DND-41 (cell line): ENCODE results near the gene RNF13.

Experiments
- ATAC-seq: fragments of 200-7000 bp; cut with Tn5 transposase; 3 replicates; pipeline ENCODE4 v1.9.1; 2021; ENCODE audit warnings: low read depth; ENCODE audit not compliant: insufficient read depth
- DNase-seq: peaks from one replicate; pipeline ENCODE4 v3.0.0-alpha.2; 2020
- H2AFZ ChIP-seq: 2 replicates; pipeline ENCODE4 v1.6.0; 2012; ENCODE audit warnings: low read depth, low read length
- H3K27ac ChIP-seq: 2 replicates; pipeline ENCODE4 v1.5.1; 2012; ENCODE audit warnings: low read length, inconsistent platforms
- H3K27me3 ChIP-seq: fragments of 200-600 bp; sonication (generic); 2 replicates; pipeline ENCODE4 v1.6.0; 2012; ENCODE audit warnings: low read length, mild to moderate bottlenecking, inconsistent platforms; ENCODE audit not compliant: insufficient read depth, poor library complexity
- H3K36me3 ChIP-seq: 2 replicates; pipeline ENCODE4 v1.5.1; 2012; ENCODE audit warnings: low read length, inconsistent platforms; ENCODE audit not compliant: insufficient read depth
- H3K4me1 ChIP-seq: 2 replicates; pipeline ENCODE4 v1.5.1; 2012; ENCODE audit warnings: mild to moderate bottlenecking, low read length; ENCODE audit not compliant: insufficient read depth
- H3K4me2 ChIP-seq: 2 replicates; pipeline ENCODE4 v1.6.0; 2012; ENCODE audit warnings: mild to moderate bottlenecking, moderate library complexity, low read length, inconsistent platforms; ENCODE audit not compliant: insufficient read depth
- H3K4me3 ChIP-seq, 2 experiments: fragments of 200-600 bp in 1 of 2; shearing (Covaris generic) in 1 of 2; 2 replicates each; pipeline ENCODE4 v1.5.1; 2012 to 2016; ENCODE audit warnings: inconsistent platforms in 2 of 2, low read length in 2 of 2, mild to moderate bottlenecking in 2 of 2, low read depth in 1 of 2, moderate library complexity in 1 of 2
- H3K79me2 ChIP-seq: 2 replicates; pipeline ENCODE4 v1.6.0; 2012; ENCODE audit warnings: low read length, inconsistent platforms; ENCODE audit not compliant: insufficient read depth
- H3K9ac ChIP-seq: 2 replicates; pipeline ENCODE4 v1.6.0; 2012; ENCODE audit warnings: low read depth, mild to moderate bottlenecking, inconsistent platforms, low read length, moderate library complexity
- H3K9me3 ChIP-seq: 2 replicates; pipeline ENCODE4 v1.5.1; 2012; ENCODE audit warnings: low read length, moderate library complexity, mild to moderate bottlenecking, inconsistent platforms; ENCODE audit not compliant: insufficient read depth, severe bottlenecking
- H4K20me1 ChIP-seq: 2 replicates; pipeline ENCODE4 v1.6.0; 2012; ENCODE audit warnings: low read length; ENCODE audit not compliant: insufficient read depth
- CTCF ChIP-seq: IDR thresholded peaks from 2 replicates; pipeline ENCODE4 v1.5.1; 2012; ENCODE audit warnings: borderline replicate concordance, low read length, moderate library complexity, mild to moderate bottlenecking; ENCODE audit not compliant: poor library complexity, severe bottlenecking; ENCODE audit errors: extremely low read depth
- EZH2 ChIP-seq: IDR thresholded peaks from 3 replicates; pipeline ENCODE4 v1.6.1; 2012; ENCODE audit warnings: borderline replicate concordance, low read depth, mild to moderate bottlenecking, moderate library complexity, low read length, inconsistent platforms; ENCODE audit not compliant: severe bottlenecking

The RNF13 gene

DNA sequence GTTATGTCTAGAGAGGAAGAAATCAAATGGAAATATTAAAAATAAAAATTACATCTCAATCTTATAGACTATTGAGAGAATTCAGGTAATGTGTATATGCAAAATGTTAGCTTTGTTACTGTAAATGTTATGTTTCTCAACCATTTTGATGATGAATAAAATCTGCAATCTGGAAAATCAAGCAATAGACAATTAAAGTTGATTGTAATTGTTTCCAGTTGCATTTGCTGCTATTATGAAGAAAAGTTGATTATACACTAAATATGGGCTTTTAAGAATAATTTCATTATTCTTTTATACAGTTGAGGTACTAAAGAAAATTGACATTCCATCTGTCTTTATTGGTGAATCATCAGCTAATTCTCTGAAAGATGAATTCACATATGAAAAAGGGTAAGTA is 88.8 kb downstream of the RNF13 start:
- Histone ChIP-seq H3K4me1 (no peaks in the 10 kb centered on the region), H2AFZ (no peak overlapping the region), H3K27ac (no peak overlapping the region), H3K4me2 (no peak overlapping the region), H3K27me3 (no peaks in the 10 kb centered on the region), H3K4me3 (no peak overlapping the region), H3K9me3 (no peaks in the 10 kb centered on the region), H3K79me2 (no peaks in the 10 kb centered on the region), H3K9ac (no peak overlapping the region), H4K20me1 (no peaks in the 10 kb centered on the region), H3K36me3 (peaks cover 9% of the 10 kb centered on the region; the same call in 1 of the 2 replicates)
- no peak for TF ChIP-seq CTCF
- TF ChIP-seq EZH2: no peak
- no peak for ATAC-seq
- no peak for DNase-seq

DNA sequence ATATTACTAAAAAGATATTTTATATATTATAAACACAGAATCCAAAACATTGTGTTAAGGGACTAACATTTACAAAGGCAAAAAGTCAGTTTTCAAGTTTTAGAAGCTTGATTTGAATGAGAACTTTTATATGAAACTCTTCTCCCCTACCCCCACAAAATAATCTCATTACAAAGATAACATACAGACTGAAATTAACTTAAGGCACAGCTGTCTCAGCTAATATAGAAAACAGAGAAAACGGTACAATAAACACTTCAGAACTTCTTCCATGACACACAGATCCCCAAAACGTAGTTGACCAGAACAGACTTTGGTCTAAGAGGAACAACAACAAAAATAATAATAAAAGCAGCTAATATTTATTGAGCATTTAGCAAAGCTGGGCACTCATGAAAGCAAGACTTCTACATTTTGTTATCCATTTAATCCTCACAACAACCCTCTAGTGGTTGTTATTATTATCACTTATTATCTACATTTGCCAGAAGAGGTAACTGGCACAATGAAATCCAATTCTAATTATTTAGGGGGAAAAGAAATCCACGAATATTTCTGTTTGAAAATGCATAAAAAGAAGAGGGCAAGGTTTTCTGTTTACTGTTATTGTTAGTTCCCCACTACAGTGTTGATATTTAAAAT is 89.6 kb downstream of the RNF13 start:
- Histone ChIP-seq H3K79me2 (no peaks in the 10 kb centered on the region), H3K36me3 (peaks cover 9% of the 10 kb centered on the region; the same call in 1 of the 2 replicates), H3K27me3 (no peaks in the 10 kb centered on the region), H3K4me2 (no peak overlapping the region), H4K20me1 (no peaks in the 10 kb centered on the region), H3K4me3 (no peak overlapping the region), H3K27ac (no peak overlapping the region), H2AFZ (no peak overlapping the region), H3K4me1 (no peaks in the 10 kb centered on the region), H3K9me3 (no peaks in the 10 kb centered on the region), H3K9ac (no peak overlapping the region)
- ATAC-seq (no peak), DNase-seq (no peak)
- TF ChIP-seq EZH2 (no peak), CTCF (no peak)

GRCh38 chr3:149906036-149906435 is 93.0 kb downstream of the RNF13 start:
- no peaks in the 10 kb centered on the region for H3K79me2 ChIP-seq
- no peak overlapping the region for H3K4me3 ChIP-seq
- no peaks in the 10 kb centered on the region for H3K36me3 ChIP-seq
- no peaks in the 10 kb centered on the region for H3K9me3 ChIP-seq
- ATAC-seq (no peak), DNase-seq (no peak)
- no peaks in the 10 kb centered on the region for H3K27me3 ChIP-seq
- TF ChIP-seq CTCF: no peak
- TF ChIP-seq EZH2: no peak
- no peaks in the 10 kb centered on the region for H3K4me1 ChIP-seq
- no peak overlapping the region for H3K9ac ChIP-seq
- no peak overlapping the region for H3K27ac ChIP-seq
- H2AFZ ChIP-seq: no peak overlapping the region
- no peak overlapping the region for H3K4me2 ChIP-seq
- no peaks in the 10 kb centered on the region for H4K20me1 ChIP-seq

DNA sequence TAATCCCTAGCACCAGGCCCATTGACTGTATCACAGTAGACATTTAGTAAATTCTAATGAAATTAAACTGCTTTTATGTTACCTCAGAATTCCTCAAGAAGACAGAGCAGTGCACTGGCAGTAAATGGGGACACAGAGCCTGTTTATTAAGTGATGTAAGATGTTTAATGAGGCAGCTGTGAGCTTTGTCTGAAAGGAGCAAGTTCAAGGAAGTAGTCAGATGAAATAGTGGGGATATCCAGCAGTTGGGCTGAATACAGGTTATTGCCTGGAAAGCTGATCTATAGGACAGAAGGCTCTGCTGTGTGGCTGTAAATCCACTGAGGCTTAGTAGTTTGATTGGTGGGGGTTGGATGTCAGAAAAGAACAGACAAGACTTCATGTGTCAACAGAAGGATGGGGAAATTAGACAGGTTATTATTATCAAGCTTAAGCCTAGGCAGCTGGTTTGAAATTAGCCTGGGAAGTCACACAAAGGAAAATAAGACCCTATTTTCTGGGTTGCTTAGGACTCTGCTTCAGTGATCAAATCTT is 95.5 kb downstream of the RNF13 start:
- no peak overlapping the region for H2AFZ ChIP-seq
- TF ChIP-seq EZH2 (no peak), CTCF (no peak)

More for the DNA sequence above, 95.5 kb downstream of the RNF13 start:
- ATAC-seq (no peak), DNase-seq (no peak)
- Histone ChIP-seq H3K27ac (no peak overlapping the region), H3K4me3 (no peak overlapping the region), H3K4me2 (no peak overlapping the region), H3K36me3 (peaks cover 4% of the 10 kb centered on the region), H4K20me1 (no peaks in the 10 kb centered on the region), H3K9me3 (no peaks in the 10 kb centered on the region), H3K79me2 (no peaks in the 10 kb centered on the region), H3K4me1 (no peaks in the 10 kb centered on the region), H3K27me3 (no peaks in the 10 kb centered on the region), H3K9ac (no peak overlapping the region)
